Esophagus (tissue), 2 donors: ENCODE data around the gene SAMD4A. TPM values are rescaled to one million over a fixed set of nuclear protein-coding genes. Genes with fewer than 3 reads are reported as not detected.
A peak's percentile ranks its signal among the peaks of the same experiment; 100 is the strongest.

Source experiments
- H3K27ac ChIP-seq, 2 donors: one replicate each; pipeline ENCODE4 v1.5.1; 2013; ENCODE audit warnings: low read depth in 2 of 2, mild to moderate bottlenecking in 2 of 2, inconsistent platforms in 1 of 2, low read length in 1 of 2, moderate library complexity in 1 of 2
- H3K27me3 ChIP-seq, 2 donors: one replicate each; pipeline ENCODE4 v1.6.1; 2013; ENCODE audit warnings: low read length in 2 of 2, control low read depth in 1 of 2, mild to moderate bottlenecking in 1 of 2; ENCODE audit not compliant: insufficient read depth in 2 of 2, control insufficient read depth in 1 of 2
- H3K36me3 ChIP-seq, 2 donors: one replicate each; pipeline ENCODE4 v1.6.1; 2013; ENCODE audit warnings: low read length in 1 of 2; ENCODE audit not compliant: control insufficient read depth in 2 of 2, insufficient read depth in 2 of 2
- H3K4me1 ChIP-seq, 2 donors: one replicate each; pipeline ENCODE4 v1.6.1; 2013; ENCODE audit warnings: low read length in 1 of 2; ENCODE audit not compliant: control insufficient read depth in 2 of 2, insufficient read depth in 2 of 2
- H3K4me3 ChIP-seq, 2 donors: one replicate each; pipeline ENCODE4 v1.5.1; 2013; ENCODE audit warnings: low read length in 2 of 2, mild to moderate bottlenecking in 2 of 2, low read depth in 1 of 2, moderate library complexity in 1 of 2
- H3K9me3 ChIP-seq, 2 donors: one replicate each; pipeline ENCODE4 v1.6.1; 2013; ENCODE audit warnings: mild to moderate bottlenecking in 2 of 2, low read depth in 1 of 2, low read length in 1 of 2, moderate library complexity in 1 of 2; ENCODE audit not compliant: control insufficient read depth in 2 of 2, insufficient read depth in 1 of 2
- WGBS, 2 donors: extraction: QIAGEN DNeasy Blood & Tissue Kit; methylation state at CpG; one replicate each; pipeline ENCODE4 v1.1.7; 2013; 5-methylcytosine and 5-hydroxymethylcytosine counted together
- polyA plus RNA-seq, 2 donors: library from polyadenylated mRNA; stranded (reverse); fragments of 200-250 nt; gene quantifications; one replicate each; pipeline ENCODE4 v1.2.3, GENCODE V29; 2013
- donor health status: healthy with polysubstance abuse.
- donor health status: Bipolar disorder and iron deficiency.

The SAMD4A gene
- polyA plus RNA-seq, 2 donors: 1.1 to 1.7 TPM

DNA sequence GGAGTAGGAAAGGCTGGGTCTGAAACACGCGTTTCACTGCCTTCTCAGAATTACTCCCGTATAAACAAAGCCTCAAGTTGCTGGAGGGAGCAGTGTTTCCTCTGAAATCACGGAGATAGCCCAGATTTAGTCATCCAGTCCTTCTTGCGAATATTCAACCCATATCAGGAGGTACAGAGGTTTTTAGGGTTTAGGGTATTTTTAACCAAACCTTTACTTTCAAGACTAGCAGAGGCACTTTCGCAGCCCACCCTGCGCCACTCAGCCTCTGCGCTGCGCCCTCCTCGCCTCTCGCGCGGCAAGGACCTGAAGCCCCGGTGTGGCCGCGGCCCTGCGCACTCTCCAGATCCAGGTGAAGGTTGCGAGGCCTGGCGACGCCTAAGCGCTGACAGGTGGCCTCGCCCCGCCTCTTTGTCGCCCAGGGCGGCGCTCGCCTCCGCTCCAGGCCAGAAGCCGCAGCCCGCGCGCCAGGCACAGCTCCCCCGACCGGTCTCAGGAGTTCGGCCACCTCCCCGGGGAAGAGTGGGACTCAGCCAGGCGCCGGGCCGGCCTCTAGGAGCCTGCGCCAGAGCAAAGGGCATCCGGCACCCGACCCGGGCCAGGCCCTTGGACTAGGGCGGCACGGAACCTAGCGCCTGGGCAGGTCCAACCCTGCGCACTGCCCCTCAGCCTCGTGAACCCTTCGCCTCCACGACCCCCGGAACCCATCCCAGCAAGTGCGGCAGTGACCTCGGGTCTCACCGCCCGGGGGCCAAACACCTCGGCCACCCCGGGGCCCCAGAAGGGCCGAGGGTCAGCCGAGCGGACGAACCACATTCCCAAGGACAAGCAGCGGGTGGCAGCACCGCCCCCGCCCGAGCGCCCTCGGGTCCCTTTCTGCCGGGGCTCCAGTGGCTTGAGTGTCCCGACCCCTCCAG is 1.8 kb upstream of the SAMD4A start:
- no peaks in the 10 kb centered on the region for H3K9me3 ChIP-seq
- peak overlapping the region; percentile 52 to 64 for H3K4me3 ChIP-seq
- no peaks in the 10 kb centered on the region for H3K27me3 ChIP-seq
- WGBS, 2 donors: 1% methylated on average over 61 to 69 of the region's 69 CpGs
- H3K36me3 ChIP-seq: no peaks in the 10 kb centered on the region
- H3K27ac ChIP-seq: peak overlapping the region; percentile 88 to 90
- H3K4me1 ChIP-seq: no peaks in the 10 kb centered on the region

DNA sequence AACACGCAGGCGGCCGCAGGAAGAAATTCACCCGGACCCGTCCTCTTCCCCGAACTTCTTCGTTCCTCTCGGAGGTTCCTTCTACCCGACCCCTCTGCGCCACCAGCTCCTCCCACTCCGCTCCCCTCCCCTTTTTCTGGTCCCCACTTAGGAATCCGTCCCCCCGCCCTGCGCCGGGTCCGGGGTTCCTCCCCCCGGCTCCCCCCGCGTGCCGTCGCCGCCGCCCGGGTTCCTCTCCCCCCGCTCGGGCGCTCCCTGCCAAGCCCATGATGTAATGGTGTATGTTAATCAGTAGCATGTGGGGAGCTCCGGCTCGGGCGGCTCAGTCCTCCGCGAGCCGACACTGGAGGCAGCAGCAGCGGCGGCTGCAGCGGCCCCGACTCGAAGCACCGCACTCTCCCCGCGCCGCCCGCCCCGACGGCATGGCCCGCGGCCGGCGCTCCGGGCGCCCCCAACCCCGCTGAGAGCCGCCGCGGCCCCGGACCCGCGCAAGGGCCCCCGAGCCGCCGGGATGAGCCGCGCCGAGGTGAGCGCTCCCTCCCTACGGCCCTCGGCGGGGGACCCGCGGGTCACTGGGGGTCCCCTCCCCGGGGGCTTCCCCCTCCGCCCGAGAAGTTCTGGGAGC is 1.0 kb upstream of the SAMD4A start:
- H3K27ac ChIP-seq: peak overlapping the region; percentile 88 to 90
- H3K27me3 ChIP-seq: no peaks in the 10 kb centered on the region
- no peaks in the 10 kb centered on the region for H3K36me3 ChIP-seq
- WGBS, 2 donors: 1% methylated on average over 61 to 73 of the region's 73 CpGs
- H3K9me3 ChIP-seq: no peaks in the 10 kb centered on the region
- H3K4me1 ChIP-seq: no peaks in the 10 kb centered on the region
- H3K4me3 ChIP-seq: peak overlapping the region; percentile 52 to 64

DNA sequence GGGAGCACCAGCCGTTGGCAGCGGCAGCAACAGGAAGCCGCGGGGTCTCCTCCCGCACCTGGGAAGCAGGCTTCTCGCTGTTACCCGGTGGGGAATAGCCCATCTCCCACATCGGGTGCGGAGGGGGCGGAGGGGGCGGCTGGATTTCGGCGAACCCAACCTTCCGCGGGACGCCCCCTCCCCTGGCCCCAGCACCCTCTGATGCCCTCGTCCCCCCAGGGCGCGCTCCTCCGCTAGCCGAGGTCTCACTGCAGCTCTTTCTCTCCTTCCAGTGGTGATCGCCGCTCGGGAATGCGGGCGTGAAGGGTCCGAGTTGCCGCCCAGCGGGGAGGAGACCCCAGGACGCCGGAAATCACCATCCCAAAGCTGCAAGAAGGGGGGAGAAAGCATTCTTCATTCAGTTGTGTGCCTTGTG is 303 bp downstream of the SAMD4A start:
- WGBS, 2 donors: 0 to 1% methylated on average over 25 to 31 of the region's 31 CpGs

DNA sequence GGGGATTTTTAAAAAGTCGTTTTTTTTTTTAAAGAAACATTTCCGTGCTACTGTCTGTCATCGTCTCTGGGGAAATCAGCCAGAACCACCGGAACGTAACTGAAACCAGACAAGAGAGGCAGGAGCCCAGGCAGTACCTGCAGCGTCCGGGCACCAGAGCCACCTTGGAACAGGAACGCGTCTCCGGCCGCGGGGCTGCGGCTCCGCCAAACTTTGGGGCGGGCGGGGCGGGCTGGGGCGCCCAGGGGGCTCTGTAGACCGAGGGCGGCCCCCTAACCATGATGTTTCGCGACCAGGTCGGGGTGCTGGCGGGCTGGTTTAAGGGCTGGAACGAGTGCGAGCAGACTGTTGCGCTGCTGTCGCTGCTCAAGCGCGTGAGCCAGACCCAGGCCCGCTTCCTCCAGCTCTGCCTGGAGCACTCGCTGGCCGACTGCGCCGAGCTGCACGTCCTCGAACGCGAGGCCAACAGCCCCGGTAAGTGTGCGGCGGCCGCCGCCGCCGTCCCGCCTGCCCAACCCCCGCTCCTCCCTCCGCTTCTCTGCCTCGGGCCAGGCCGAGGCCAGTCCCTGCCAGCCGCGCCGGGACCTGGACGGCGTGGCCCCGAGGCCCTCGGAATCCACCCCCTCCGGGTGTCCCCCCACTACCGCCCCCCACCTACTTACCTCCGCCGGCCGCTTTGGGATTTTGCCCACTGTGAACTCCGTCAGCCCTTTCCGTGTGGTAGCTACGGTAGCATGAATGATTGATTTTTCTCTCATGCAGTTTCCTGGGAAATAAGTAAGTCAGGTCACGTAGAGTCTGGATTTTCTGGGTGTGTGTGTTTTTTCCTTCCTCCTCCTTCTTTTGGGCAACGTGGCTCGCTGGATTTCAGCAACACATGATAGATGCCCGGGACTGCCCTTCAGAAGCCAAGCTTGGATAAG is 972 bp downstream of the SAMD4A start:
- no peaks in the 10 kb centered on the region for H3K9me3 ChIP-seq
- 1% methylated on average over 65 to 70 of the region's 70 CpGs for WGBS, 2 donors
- H3K27me3 ChIP-seq: no peaks in the 10 kb centered on the region
- peak overlapping the region; percentile 65 to 88 for H3K27ac ChIP-seq
- no peaks in the 10 kb centered on the region for H3K36me3 ChIP-seq
- no peaks in the 10 kb centered on the region for H3K4me1 ChIP-seq
- peak overlapping the region; percentile 52 to 64 for H3K4me3 ChIP-seq

More for the DNA sequence above, 303 bp downstream of the SAMD4A start:
- no peaks in the 10 kb centered on the region for H3K36me3 ChIP-seq
- peak overlapping the region; percentile 52 to 64 for H3K4me3 ChIP-seq
- H3K9me3 ChIP-seq: no peaks in the 10 kb centered on the region
- no peaks in the 10 kb centered on the region for H3K4me1 ChIP-seq
- H3K27ac ChIP-seq: peak overlapping the region; percentile 88 to 90
- H3K27me3 ChIP-seq: no peaks in the 10 kb centered on the region

DNA sequence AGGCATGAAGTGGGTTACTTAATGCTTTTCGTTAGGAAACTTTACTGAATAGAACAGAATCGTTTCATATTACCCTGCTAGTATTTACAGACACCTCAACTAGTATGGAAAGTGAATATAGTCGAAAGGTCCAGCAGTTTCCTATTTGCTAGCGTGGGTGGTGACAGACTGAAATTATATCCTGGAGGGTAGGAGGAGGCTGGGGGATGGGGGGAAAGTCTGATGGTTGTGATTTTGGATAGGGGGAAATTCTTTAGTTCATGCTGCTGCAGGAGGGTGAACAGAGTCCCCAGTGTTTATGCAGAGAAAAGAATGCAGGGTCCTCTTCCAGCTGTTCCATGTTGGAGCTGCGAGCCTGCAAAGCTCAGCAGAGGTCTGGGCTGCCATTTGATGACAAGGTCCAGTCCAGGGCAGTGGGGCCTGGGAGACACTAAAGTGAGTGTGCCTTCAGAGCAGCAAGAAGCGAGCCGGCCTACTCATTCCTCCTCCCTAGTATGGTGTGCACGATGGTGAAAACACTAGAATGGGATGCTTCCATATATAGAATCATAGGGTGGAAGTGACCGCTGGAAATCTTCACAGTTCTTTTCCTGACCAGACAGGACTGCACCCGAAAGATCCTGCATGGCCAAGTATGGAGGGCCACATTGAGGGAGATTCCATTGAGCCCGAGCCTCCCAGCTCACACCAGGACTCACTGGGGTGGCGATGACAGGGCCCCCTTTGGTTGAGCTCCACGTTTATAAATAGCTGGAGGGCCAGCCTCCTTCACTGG is 2.1 kb downstream of the SAMD4A start:
- 60 to 66% methylated on average over 13 of the region's 13 CpGs for WGBS, 2 donors
- Histone ChIP-seq H3K36me3 (no peaks in the 10 kb centered on the region), H3K4me1 (no peaks in the 10 kb centered on the region), H3K4me3 (no peak overlapping the region), H3K9me3 (no peaks in the 10 kb centered on the region), H3K27ac (peak overlapping the region; percentile 9 to 76), H3K27me3 (no peaks in the 10 kb centered on the region)

DNA sequence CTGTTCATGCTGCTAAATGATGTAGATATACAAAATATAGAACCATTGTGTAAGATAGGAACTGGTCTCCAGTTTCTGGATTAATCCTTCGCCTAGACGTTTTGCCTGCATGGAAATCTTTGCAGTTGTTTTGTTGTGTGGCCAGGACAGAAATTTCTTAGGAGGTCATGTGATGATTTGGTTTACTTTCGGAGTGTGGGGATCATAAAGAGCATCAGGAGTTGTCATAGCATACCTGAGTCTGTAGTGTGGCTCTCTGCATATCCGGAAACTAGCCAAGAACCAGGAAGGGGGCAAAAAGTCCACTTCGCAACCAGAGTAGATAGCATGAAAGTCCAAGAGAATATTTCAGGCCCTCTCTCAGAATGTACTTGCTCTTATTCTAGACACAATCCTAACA is 3.1 kb downstream of the SAMD4A start:
- no peaks in the 10 kb centered on the region for H3K4me1 ChIP-seq
- H3K36me3 ChIP-seq: no peaks in the 10 kb centered on the region
- H3K9me3 ChIP-seq: no peaks in the 10 kb centered on the region
- no peaks in the 10 kb centered on the region for H3K27me3 ChIP-seq
- 74 to 80% methylated on average over 5 of the region's 5 CpGs for WGBS, 2 donors
- H3K4me3 ChIP-seq: no peak overlapping the region
- peak overlapping the region; percentile 8 to 18 for H3K27ac ChIP-seq

DNA sequence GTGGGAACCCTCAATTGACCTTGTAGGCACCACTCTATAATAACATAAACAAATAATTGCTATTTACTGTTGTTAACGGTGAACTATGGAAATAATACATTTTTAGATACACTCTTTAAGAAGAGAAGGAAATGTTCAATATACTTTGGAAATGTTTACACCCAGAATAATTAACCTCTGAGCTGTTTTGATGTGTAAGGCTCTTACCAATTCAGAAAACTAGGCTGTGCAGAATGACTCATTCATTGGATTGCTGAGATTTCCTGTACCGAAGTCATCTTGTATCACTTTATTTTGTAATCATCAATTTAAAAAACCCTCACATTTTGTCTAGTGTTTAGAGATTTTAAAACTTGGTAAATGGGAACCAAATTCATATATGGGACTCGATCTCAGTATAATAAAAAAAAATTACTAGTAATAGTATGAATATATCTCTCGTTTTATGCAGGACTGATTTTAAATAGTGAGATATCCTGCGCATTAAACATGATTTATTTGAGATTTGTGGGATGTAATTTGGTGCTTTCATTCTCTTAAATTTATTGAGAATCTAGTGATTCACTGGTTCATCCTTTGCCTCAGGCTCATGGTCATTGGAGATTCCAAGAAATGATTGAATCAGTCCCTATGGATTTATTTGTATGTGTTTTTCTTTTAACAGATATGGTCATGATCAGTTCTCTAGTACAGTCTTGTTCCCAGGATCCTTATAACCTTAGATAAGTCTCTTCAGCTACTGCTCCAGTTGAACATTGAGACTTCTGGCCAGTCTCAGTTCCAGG is 3.9 kb downstream of the SAMD4A start:
- no peak overlapping the region for H3K27ac ChIP-seq
- WGBS, 2 donors: 60 to 67% methylated on average over 5 of the region's 5 CpGs
- H3K36me3 ChIP-seq: no peaks in the 10 kb centered on the region

DNA sequence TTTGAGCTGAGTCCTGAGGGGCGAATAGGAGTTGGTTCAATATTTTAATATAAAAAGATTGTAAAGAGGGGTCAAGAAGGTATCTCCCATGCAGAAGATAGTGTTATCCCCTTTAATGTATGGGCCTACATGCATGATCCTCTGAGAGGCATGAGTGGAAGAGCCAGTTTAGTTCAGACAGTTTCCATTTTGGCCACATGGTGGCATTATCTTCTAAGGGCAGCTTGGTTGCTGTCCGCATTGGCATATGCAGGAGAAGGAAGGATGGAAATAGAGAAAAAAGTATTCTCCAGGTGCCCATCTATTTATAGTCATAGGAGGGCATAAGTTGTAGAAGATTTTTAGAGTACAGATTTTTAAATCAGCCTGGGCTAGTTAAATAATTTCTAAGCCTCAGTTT is 5.4 kb downstream of the SAMD4A start:
- Histone ChIP-seq H3K9me3 (no peaks in the 10 kb centered on the region), H3K27ac (no peak overlapping the region), H3K4me3 (no peak overlapping the region), H3K4me1 (peaks cover 0 to 4% of the 10 kb centered on the region in 2 donors), H3K27me3 (no peaks in the 10 kb centered on the region), H3K36me3 (no peaks in the 10 kb centered on the region)
- WGBS, 2 donors: 97 to 98% methylated on average over 2 of the region's 2 CpGs

More for the DNA sequence above, 3.9 kb downstream of the SAMD4A start:
- H3K4me1 ChIP-seq: no peaks in the 10 kb centered on the region
- no peaks in the 10 kb centered on the region for H3K27me3 ChIP-seq
- no peaks in the 10 kb centered on the region for H3K9me3 ChIP-seq
- no peak overlapping the region for H3K4me3 ChIP-seq
